ENCODE results near the gene AJAP1.

The AJAP1 gene

GRCh38 chr1:4689941-4690635 is 35.7 kb downstream of the AJAP1 start:
- H3K36me3 ChIP-seq (ENCODE audit: insufficient read depth, low read length): no peaks in the 10 kb centered on the region
- H3K4me1 ChIP-seq (ENCODE audit: insufficient read depth, low read length): no peaks in the 10 kb centered on the region
- no peak overlapping the region for H3K9ac ChIP-seq (ENCODE audit: low read depth, low read length)
- no peaks in the 10 kb centered on the region for H3K9me3 ChIP-seq (ENCODE audit: control insufficient read depth, insufficient read depth, low read length)

- Histone ChIP-seq H3K36me3 (ENCODE audit: insufficient read depth, low read length) (no peaks in the 10 kb centered on the region), H3K4me1 (ENCODE audit: insufficient read depth, low read length) (no peaks in the 10 kb centered on the region), H3K9me3 (ENCODE audit: control insufficient read depth, insufficient read depth, low read length) (no peaks in the 10 kb centered on the region), H3K9ac (ENCODE audit: low read depth, low read length) (no peak overlapping the region)
Measured at GRCh38 chr1:4690951-4691675, 36.7 kb downstream of the AJAP1 start.

- Histone ChIP-seq H3K9me3 (ENCODE audit: control insufficient read depth, insufficient read depth, low read length) (no peaks in the 10 kb centered on the region), H3K4me1 (ENCODE audit: insufficient read depth, low read length) (no peaks in the 10 kb centered on the region), H3K9ac (ENCODE audit: low read depth, low read length) (no peak overlapping the region), H3K36me3 (ENCODE audit: insufficient read depth, low read length) (no peaks in the 10 kb centered on the region)
Measured at GRCh38 chr1:4691766-4692405, 37.5 kb downstream of the AJAP1 start.

- Histone ChIP-seq H3K36me3 (ENCODE audit: insufficient read depth, low read length) (no peaks in the 10 kb centered on the region), H3K9me3 (ENCODE audit: control insufficient read depth, insufficient read depth, low read length) (no peaks in the 10 kb centered on the region), H3K9ac (ENCODE audit: low read depth, low read length) (no peak overlapping the region)
Measured at GRCh38 chr1:4692437-4692836, 38.0 kb downstream of the AJAP1 start.

GRCh38 chr1:4693331-4693730 is 38.9 kb downstream of the AJAP1 start:
- no peaks in the 10 kb centered on the region for H3K36me3 ChIP-seq (ENCODE audit: insufficient read depth, low read length)
- H3K9me3 ChIP-seq (ENCODE audit: control insufficient read depth, insufficient read depth, low read length): no peaks in the 10 kb centered on the region
- H3K9ac ChIP-seq (ENCODE audit: low read depth, low read length): no peak overlapping the region
- H3K4me1 ChIP-seq (ENCODE audit: insufficient read depth, low read length): no peaks in the 10 kb centered on the region

More at GRCh38 chr1:4692437-4692836, 38.0 kb downstream of the AJAP1 start:
- no peaks in the 10 kb centered on the region for H3K4me1 ChIP-seq (ENCODE audit: insufficient read depth, low read length)

GRCh38 chr1:4693891-4694290 is 39.5 kb downstream of the AJAP1 start:
- H3K4me1 ChIP-seq (ENCODE audit: insufficient read depth, low read length): no peaks in the 10 kb centered on the region
- no peaks in the 10 kb centered on the region for H3K36me3 ChIP-seq (ENCODE audit: insufficient read depth, low read length)
- no peak overlapping the region for H3K9ac ChIP-seq (ENCODE audit: low read depth, low read length)
- no peaks in the 10 kb centered on the region for H3K9me3 ChIP-seq (ENCODE audit: control insufficient read depth, insufficient read depth, low read length)

GRCh38 chr1:4694492-4694891 is 40.1 kb downstream of the AJAP1 start:
- Histone ChIP-seq H3K4me1 (ENCODE audit: insufficient read depth, low read length) (no peaks in the 10 kb centered on the region; the same call in 1 of the 2 replicates), H3K9me3 (ENCODE audit: control insufficient read depth, insufficient read depth, low read length) (no peaks in the 10 kb centered on the region), H3K36me3 (ENCODE audit: insufficient read depth, low read length) (no peaks in the 10 kb centered on the region), H3K9ac (ENCODE audit: low read depth, low read length) (no peak overlapping the region)

- no peak overlapping the region for H3K9ac ChIP-seq (ENCODE audit: low read depth, low read length)
- no peaks in the 10 kb centered on the region for H3K36me3 ChIP-seq (ENCODE audit: insufficient read depth, low read length)
- no peaks in the 10 kb centered on the region; the same call in 1 of the 2 replicates for H3K4me1 ChIP-seq (ENCODE audit: insufficient read depth, low read length)
- H3K9me3 ChIP-seq (ENCODE audit: control insufficient read depth, insufficient read depth, low read length): no peaks in the 10 kb centered on the region
Measured at GRCh38 chr1:4695241-4695640, 40.8 kb downstream of the AJAP1 start.

- H3K9ac ChIP-seq (ENCODE audit: low read depth, low read length): no peak overlapping the region
- no peaks in the 10 kb centered on the region for H3K9me3 ChIP-seq (ENCODE audit: control insufficient read depth, insufficient read depth, low read length)
- no peaks in the 10 kb centered on the region for H3K36me3 ChIP-seq (ENCODE audit: insufficient read depth, low read length)
- H3K4me1 ChIP-seq (ENCODE audit: insufficient read depth, low read length): no peaks in the 10 kb centered on the region; the same call in 1 of the 2 replicates
Measured at GRCh38 chr1:4696161-4696745, 41.8 kb downstream of the AJAP1 start.

- Histone ChIP-seq H3K4me1 (ENCODE audit: insufficient read depth, low read length) (no peaks in the 10 kb centered on the region; the same call in 1 of the 2 replicates), H3K9me3 (ENCODE audit: control insufficient read depth, insufficient read depth, low read length) (no peaks in the 10 kb centered on the region)
Measured at GRCh38 chr1:4696753-4697152, 42.3 kb downstream of the AJAP1 start.

GRCh38 chr1:4697801-4698200 is 43.4 kb downstream of the AJAP1 start:
- no peaks in the 10 kb centered on the region for H3K36me3 ChIP-seq (ENCODE audit: insufficient read depth, low read length)
- H3K9ac ChIP-seq (ENCODE audit: low read depth, low read length): no peak overlapping the region
- H3K4me1 ChIP-seq (ENCODE audit: insufficient read depth, low read length): no peaks in the 10 kb centered on the region; the same call in 1 of the 2 replicates
- no peaks in the 10 kb centered on the region for H3K9me3 ChIP-seq (ENCODE audit: control insufficient read depth, insufficient read depth, low read length)

More at GRCh38 chr1:4696753-4697152, 42.3 kb downstream of the AJAP1 start:
- H3K9ac ChIP-seq (ENCODE audit: low read depth, low read length): no peak overlapping the region
- no peaks in the 10 kb centered on the region for H3K36me3 ChIP-seq (ENCODE audit: insufficient read depth, low read length)

GRCh38 chr1:4698911-4699310 is 44.5 kb downstream of the AJAP1 start:
- Histone ChIP-seq H3K36me3 (ENCODE audit: insufficient read depth, low read length) (no peaks in the 10 kb centered on the region), H3K9me3 (ENCODE audit: control insufficient read depth, insufficient read depth, low read length) (no peaks in the 10 kb centered on the region)

GRCh38 chr1:4699376-4700301 is 45.2 kb downstream of the AJAP1 start:
- H3K9ac ChIP-seq (ENCODE audit: low read depth, low read length): no peak overlapping the region
- no peaks in the 10 kb centered on the region for H3K36me3 ChIP-seq (ENCODE audit: insufficient read depth, low read length)
- no peaks in the 10 kb centered on the region for H3K9me3 ChIP-seq (ENCODE audit: control insufficient read depth, insufficient read depth, low read length)
- H3K4me1 ChIP-seq (ENCODE audit: insufficient read depth, low read length): no peaks in the 10 kb centered on the region; the same call in 1 of the 2 replicates

More at GRCh38 chr1:4698911-4699310, 44.5 kb downstream of the AJAP1 start:
- Histone ChIP-seq H3K4me1 (ENCODE audit: insufficient read depth, low read length) (no peaks in the 10 kb centered on the region; the same call in 1 of the 2 replicates), H3K9ac (ENCODE audit: low read depth, low read length) (no peak overlapping the region)

All from ES-I3 (cell line).